ENCODE measurements around the gene CLPTM1. TPM values are rescaled to one million over a fixed set of nuclear protein-coding genes. Genes with fewer than 3 reads are reported as not detected.

CLPTM1 gene
- polyA plus RNA-seq, 1 donor (not counting 4 experiments of a cell fraction or from before 2014, with no cell fraction given) = 44.6 TPM

GRCh38 chr19:44951179-44952159 lies 3.7 kb upstream of the CLPTM1 start:
- Histone ChIP-seq H4K20me1 (ENCODE audit: control insufficient read depth, extremely low read depth, insufficient read depth, low read length) (peaks cover 3% of the 10 kb centered on the region), H3K4me2 (ENCODE audit: control insufficient read depth, extremely low read depth, insufficient read depth, low read depth, low read length) (peak overlapping the region; percentile 29), H3K79me2 (ENCODE audit: control insufficient read depth, insufficient read depth, low read length) (peaks cover 15% of the 10 kb centered on the region), H3K9me1 (ENCODE audit: control insufficient read depth, extremely low read depth, insufficient read depth, low read length) (no peaks in the 10 kb centered on the region), H3K9ac (ENCODE audit: control insufficient read depth, extremely low read depth, insufficient read depth, low read length) (peak overlapping the region; percentile 22), H3K4me3 (ENCODE audit: control insufficient read depth in 2 of 3, extremely low read depth in 1 of 3, insufficient read depth in 2 of 3, low read depth in 1 of 3, low read length in 3 of 3) (no peak overlapping the region), H2AFZ (ENCODE audit: control insufficient read depth, low read length) (peak overlapping the region; percentile 29), H3K27me3 (ENCODE audit: control insufficient read depth, extremely low read depth, insufficient read depth, low read length) (no peaks in the 10 kb centered on the region), H3K4me1 (ENCODE audit: control insufficient read depth, extremely low read depth, insufficient read depth, low read length) (peaks cover 14% of the 10 kb centered on the region), H3K9me3 (ENCODE audit: control insufficient read depth, low read depth, low read length) (no peaks in the 10 kb centered on the region), H3K27ac (ENCODE audit: control insufficient read depth, insufficient read depth, low read length) (no peak overlapping the region), H3K36me3 (ENCODE audit: control insufficient read depth in 2 of 2, extremely low read depth in 1 of 2, insufficient read depth in 2 of 2, low read length in 2 of 2) (peaks cover 0 to 3% of the 10 kb centered on the region in 2 experiments)
- FAIRE-seq = no peak
- dilution Hi-C loops (cut with MboI; ENCODE audit: extremely low pct_ligation_motif_present, low sequenced_read_pairs) = no loop called here
- TF ChIP-seq CTCF (optimal IDR thresholded peaks at IDR 0.05 in 1 of 3, IDR thresholded peaks at IDR 0.05 in 1 of 3, conservative IDR thresholded peaks at IDR 0.05 in 1 of 3; ENCODE audit: extremely low read depth in 1 of 3, insufficient read depth in 2 of 3, low read length in 3 of 3) = peak; percentile 62 to 84 (median 65)
- TF ChIP-seq EZH2 (IDR thresholded peaks at IDR 0.05; ENCODE audit: low read length) = no peak
- no peak for DNase-seq (ENCODE audit: low read depth, low spot score)

GRCh38 chr19:44954278-44954648 lies 917 bp upstream of the CLPTM1 start:
- no peak for FAIRE-seq
- no peaks in the 10 kb centered on the region for H3K9me1 ChIP-seq (ENCODE audit: control insufficient read depth, extremely low read depth, insufficient read depth, low read length)
- no peaks in the 10 kb centered on the region for H3K27me3 ChIP-seq (ENCODE audit: control insufficient read depth, extremely low read depth, insufficient read depth, low read length)
- H4K20me1 ChIP-seq (ENCODE audit: control insufficient read depth, extremely low read depth, insufficient read depth, low read length) = peaks cover 6% of the 10 kb centered on the region
- peak overlapping the region; percentile 100 for H2AFZ ChIP-seq (ENCODE audit: control insufficient read depth, low read length)
- peaks cover 23% of the 10 kb centered on the region for H3K4me1 ChIP-seq (ENCODE audit: control insufficient read depth, extremely low read depth, insufficient read depth, low read length)
- TF ChIP-seq EZH2 (IDR thresholded peaks at IDR 0.05; ENCODE audit: low read length) (no peak), CTCF (optimal IDR thresholded peaks at IDR 0.05 in 1 of 3, IDR thresholded peaks at IDR 0.05 in 1 of 3, conservative IDR thresholded peaks at IDR 0.05 in 1 of 3; ENCODE audit: extremely low read depth in 1 of 3, insufficient read depth in 2 of 3, low read length in 3 of 3) (no peak)
- H3K9ac ChIP-seq (ENCODE audit: control insufficient read depth, extremely low read depth, insufficient read depth, low read length) = peak overlapping the region; percentile 99
- no peaks in the 10 kb centered on the region for H3K9me3 ChIP-seq (ENCODE audit: control insufficient read depth, low read depth, low read length)
- H3K4me3 ChIP-seq (ENCODE audit: control insufficient read depth in 2 of 3, extremely low read depth in 1 of 3, insufficient read depth in 2 of 3, low read depth in 1 of 3, low read length in 3 of 3) = peak overlapping the region; percentile 77 to 100 (median 96)
- peaks cover 3 to 10% of the 10 kb centered on the region in 2 experiments for H3K36me3 ChIP-seq (ENCODE audit: control insufficient read depth in 2 of 2, extremely low read depth in 1 of 2, insufficient read depth in 2 of 2, low read length in 2 of 2)
- peak overlapping the region; percentile 92 for H3K4me2 ChIP-seq (ENCODE audit: control insufficient read depth, extremely low read depth, insufficient read depth, low read depth, low read length)
- dilution Hi-C loops (cut with MboI; ENCODE audit: extremely low pct_ligation_motif_present, low sequenced_read_pairs) = no loop called here
- DNase-seq (ENCODE audit: low read depth, low spot score) = no peak
- peak overlapping the region; percentile 99 for H3K27ac ChIP-seq (ENCODE audit: control insufficient read depth, insufficient read depth, low read length)
- peaks cover 43% of the 10 kb centered on the region for H3K79me2 ChIP-seq (ENCODE audit: control insufficient read depth, insufficient read depth, low read length)

Data from keratinocyte (primary cell).